Measurements from ENCODE around the gene PRUNE2.

Gene PRUNE2

GRCh38 chr9:76571743-76572146, 334.2 kb downstream of the PRUNE2 start:
- no peak for TF ChIP-seq CTCF (IDR thresholded peaks at IDR 0.05; ENCODE audit: low read depth, low read length, missing control alignments)
- H3K4me3 ChIP-seq (ENCODE audit: low read depth, low read length) = no peak overlapping the region

GRCh38 chr9:76571288-76571687, 334.6 kb downstream of the PRUNE2 start:
- no peak overlapping the region for H3K4me3 ChIP-seq (ENCODE audit: low read depth, low read length)
- no peak for TF ChIP-seq CTCF (IDR thresholded peaks at IDR 0.05; ENCODE audit: low read depth, low read length, missing control alignments)

More at GRCh38 chr9:76571743-76572146, 334.2 kb downstream of the PRUNE2 start:
- DNase-seq (ENCODE audit: low read depth) = no peak

GRCh38 chr9:76570826-76571225, 335.1 kb downstream of the PRUNE2 start:
- no peak for DNase-seq (ENCODE audit: low read depth)
- TF ChIP-seq CTCF (IDR thresholded peaks at IDR 0.05; ENCODE audit: low read depth, low read length, missing control alignments) = no peak
- no peak overlapping the region for H3K4me3 ChIP-seq (ENCODE audit: low read depth, low read length)

More at GRCh38 chr9:76571288-76571687, 334.6 kb downstream of the PRUNE2 start:
- no peak for DNase-seq (ENCODE audit: low read depth)

- no peak for TF ChIP-seq CTCF (IDR thresholded peaks at IDR 0.05; ENCODE audit: low read depth, low read length, missing control alignments)
- H3K4me3 ChIP-seq (ENCODE audit: low read depth, low read length) = no peak overlapping the region
- DNase-seq (ENCODE audit: low read depth) = no peak
These were observed 338.8 kb downstream of the PRUNE2 start for GRCh38 chr9:76567086-76567485.

GRCh38 chr9:76564297-76564696, 341.6 kb downstream of the PRUNE2 start:
- DNase-seq (ENCODE audit: low read depth) = no peak
- H3K4me3 ChIP-seq (ENCODE audit: low read depth, low read length) = no peak overlapping the region
- TF ChIP-seq CTCF (IDR thresholded peaks at IDR 0.05; ENCODE audit: low read depth, low read length, missing control alignments) = no peak

GRCh38 chr9:76562511-76562911, 343.4 kb downstream of the PRUNE2 start:
- TF ChIP-seq CTCF (IDR thresholded peaks at IDR 0.05; ENCODE audit: low read depth, low read length, missing control alignments) = no peak
- H3K4me3 ChIP-seq (ENCODE audit: low read depth, low read length) = no peak overlapping the region
- peak; percentile 38 for DNase-seq (ENCODE audit: low read depth)

- H3K4me3 ChIP-seq (ENCODE audit: low read depth, low read length) = no peak overlapping the region
- no peak for TF ChIP-seq CTCF (IDR thresholded peaks at IDR 0.05; ENCODE audit: low read depth, low read length, missing control alignments)
- no peak for DNase-seq (ENCODE audit: low read depth)
These were observed 344.0 kb downstream of the PRUNE2 start for GRCh38 chr9:76561900-76562299.

Data from GM12864 (cell line).